ENCODE results near the gene PHC2. TPM values are rescaled to one million over a fixed set of nuclear protein-coding genes. Genes with fewer than 3 reads are reported as not detected.

The PHC2 gene
- total RNA-seq, 1 donor from 2014 or later = 124 TPM

DNA sequence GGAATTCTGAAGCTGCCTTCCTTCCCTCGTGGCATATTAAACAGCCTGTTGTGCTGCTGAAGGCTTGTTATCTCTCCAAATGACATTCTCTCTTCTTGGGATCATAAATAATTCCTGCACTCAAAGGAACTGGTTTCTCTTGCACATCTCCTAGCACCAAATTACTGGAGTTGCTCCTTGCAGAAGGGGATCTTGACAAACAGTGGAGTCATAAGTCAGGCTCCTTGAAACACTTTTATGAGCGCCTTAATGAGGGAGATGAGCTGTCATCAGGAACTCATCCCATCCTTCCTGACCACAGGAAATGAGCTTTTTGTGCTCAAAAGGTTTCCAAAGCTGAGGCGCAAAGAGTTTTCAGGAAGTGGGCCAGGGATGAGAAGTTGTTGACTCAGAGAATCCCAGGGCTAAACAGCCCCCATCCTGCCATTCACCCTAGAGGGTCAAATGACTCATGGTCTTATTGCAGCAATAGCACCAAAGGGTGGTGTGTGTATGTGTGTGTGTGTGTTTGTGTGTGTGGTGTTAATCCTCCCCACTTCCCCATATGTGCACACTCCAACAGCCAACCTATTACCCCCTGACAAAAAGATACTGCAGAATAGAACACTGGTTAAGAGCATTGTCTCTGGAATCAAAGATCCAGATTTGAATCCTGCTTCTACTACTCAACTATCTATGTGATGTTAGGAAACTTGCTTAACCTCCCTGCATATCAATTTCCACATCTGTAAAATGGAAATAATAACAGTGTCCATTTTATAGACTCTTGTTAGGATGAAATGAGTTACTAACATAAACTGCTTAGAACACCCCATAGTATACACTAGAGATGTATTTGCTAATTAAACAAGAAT is 2.8 kb upstream of the PHC2 start:
- intact Hi-C loops (cut with DNase I) = no loop called here
- DNase-seq (no peak), ATAC-seq (peak; percentile 63)
- Histone ChIP-seq H3K27me3 (no peaks in the 10 kb centered on the region), H3K27ac (no peak overlapping the region), H3K4me3 (no peak overlapping the region), H3K36me3 (no peaks in the 10 kb centered on the region), H3K4me1 (peaks cover 16% of the 10 kb centered on the region), H3K9me3 (no peaks in the 10 kb centered on the region)
- TF ChIP-seq, protein P1, sequence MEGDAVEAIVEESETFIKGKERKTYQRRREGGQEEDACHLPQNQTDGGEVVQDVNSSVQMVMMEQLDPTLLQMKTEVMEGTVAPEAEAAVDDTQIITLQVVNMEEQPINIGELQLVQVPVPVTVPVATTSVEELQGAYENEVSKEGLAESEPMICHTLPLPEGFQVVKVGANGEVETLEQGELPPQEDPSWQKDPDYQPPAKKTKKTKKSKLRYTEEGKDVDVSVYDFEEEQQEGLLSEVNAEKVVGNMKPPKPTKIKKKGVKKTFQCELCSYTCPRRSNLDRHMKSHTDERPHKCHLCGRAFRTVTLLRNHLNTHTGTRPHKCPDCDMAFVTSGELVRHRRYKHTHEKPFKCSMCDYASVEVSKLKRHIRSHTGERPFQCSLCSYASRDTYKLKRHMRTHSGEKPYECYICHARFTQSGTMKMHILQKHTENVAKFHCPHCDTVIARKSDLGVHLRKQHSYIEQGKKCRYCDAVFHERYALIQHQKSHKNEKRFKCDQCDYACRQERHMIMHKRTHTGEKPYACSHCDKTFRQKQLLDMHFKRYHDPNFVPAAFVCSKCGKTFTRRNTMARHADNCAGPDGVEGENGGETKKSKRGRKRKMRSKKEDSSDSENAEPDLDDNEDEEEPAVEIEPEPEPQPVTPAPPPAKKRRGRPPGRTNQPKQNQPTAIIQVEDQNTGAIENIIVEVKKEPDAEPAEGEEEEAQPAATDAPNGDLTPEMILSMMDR (IDR thresholded peaks at IDR 0.05) = no peak

DNA sequence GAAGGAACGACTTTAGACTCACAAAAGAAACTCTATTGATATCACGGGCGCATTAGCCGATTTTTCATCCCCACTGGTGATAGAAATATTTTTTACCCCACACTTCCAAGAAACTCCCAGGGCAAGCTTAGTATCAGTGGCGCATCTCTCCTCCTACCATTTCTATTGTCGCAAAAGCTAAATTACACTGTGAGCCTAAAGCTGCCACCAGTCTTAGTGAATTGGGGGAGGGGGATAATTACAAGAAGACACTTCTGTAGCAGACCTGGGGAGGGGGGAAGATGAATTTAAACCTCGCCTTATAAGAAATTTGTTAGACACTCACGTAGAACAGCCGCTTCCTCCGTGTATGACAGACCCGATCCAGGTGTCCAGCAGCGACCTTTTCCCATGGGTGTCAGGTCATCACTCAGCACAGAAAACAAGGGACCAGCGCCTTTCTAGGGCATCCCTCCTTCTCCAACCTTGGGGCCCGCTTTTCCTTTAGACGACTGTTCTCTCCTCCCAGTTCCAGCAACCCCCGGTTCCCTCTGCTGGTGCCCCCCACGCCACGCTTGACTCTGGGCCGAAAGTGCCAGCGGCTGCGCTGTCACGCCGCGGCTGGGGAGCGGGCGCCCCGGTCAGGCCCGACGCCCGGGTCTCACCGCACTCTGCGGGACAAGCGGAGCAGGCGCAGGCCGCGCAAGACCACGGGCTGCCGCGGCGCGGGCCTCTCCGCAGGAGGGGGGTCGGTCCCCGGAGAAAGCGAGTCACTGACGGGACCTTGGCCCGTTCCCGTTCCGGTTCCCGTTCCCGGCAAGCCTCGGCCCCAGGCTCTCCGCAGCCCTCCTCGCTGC is 821 bp downstream of the PHC2 start:
- intact Hi-C loops (cut with DNase I) = no loop called here
- no peak for DNase-seq
- Histone ChIP-seq H3K27ac (peak overlapping the region; percentile 53), H3K36me3 (no peaks in the 10 kb centered on the region), H3K4me3 (peak overlapping the region; percentile 65), H3K9me3 (no peaks in the 10 kb centered on the region), H3K4me1 (peaks cover 16% of the 10 kb centered on the region), H3K27me3 (no peaks in the 10 kb centered on the region)
- TF ChIP-seq, protein P1 (IDR thresholded peaks at IDR 0.05) = no peak
- ATAC-seq = peak; percentile 19

DNA sequence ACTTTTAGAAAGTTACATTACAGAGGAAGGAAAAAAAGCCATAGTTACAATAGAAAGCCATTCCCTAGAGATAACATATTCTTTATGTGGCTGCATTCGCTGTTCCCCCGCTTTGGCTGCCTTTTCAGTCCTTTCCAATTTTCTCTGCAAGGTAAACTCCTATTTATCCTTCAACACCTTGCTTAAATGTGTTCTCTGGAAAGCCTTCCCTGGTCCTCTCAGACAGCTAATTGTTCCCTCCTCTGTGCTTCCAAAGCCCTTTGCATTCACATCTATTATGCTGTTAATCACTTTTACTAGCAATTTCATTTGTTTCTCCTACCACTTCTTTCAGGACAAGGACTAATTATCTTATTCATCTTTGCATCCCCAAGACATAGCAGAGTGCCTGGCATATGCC is 1.6 kb downstream of the PHC2 start:
- no peak overlapping the region for H3K27ac ChIP-seq
- peak overlapping the region; percentile 65 for H3K4me3 ChIP-seq
- TF ChIP-seq, protein P1 (IDR thresholded peaks at IDR 0.05) = no peak
- intact Hi-C loops (cut with DNase I) = no loop called here
- no peaks in the 10 kb centered on the region for H3K36me3 ChIP-seq
- no peaks in the 10 kb centered on the region for H3K9me3 ChIP-seq
- no peak for DNase-seq
- no peak for ATAC-seq
- no peaks in the 10 kb centered on the region for H3K27me3 ChIP-seq
- H3K4me1 ChIP-seq = peaks cover 14% of the 10 kb centered on the region

DNA sequence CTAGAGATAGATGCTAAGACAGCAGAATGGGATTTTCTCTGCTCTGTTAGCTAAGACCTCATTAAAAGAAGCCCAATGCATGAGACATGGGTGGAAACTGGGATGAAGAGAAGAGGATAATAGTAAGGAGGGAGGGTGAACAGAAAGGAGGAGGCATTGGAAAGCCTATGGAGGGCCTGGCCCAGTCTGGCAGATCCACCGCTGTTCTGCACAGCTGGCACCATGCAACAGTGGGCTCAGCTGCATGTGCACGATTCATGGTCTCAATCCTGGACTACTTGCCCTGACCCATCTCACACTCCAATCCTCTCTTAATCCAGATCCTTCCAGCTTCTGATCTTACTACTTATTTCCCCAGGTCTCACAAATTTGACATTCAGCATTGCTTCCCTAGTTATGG is 2.2 kb downstream of the PHC2 start:
- H3K9me3 ChIP-seq = no peaks in the 10 kb centered on the region
- no peak for DNase-seq
- H3K36me3 ChIP-seq = no peaks in the 10 kb centered on the region
- no peak overlapping the region for H3K27ac ChIP-seq
- ATAC-seq = no peak
- H3K27me3 ChIP-seq = no peaks in the 10 kb centered on the region
- intact Hi-C loops (cut with DNase I) = no loop called here
- H3K4me1 ChIP-seq = peaks cover 12% of the 10 kb centered on the region
- TF ChIP-seq, protein P1 (IDR thresholded peaks at IDR 0.05) = no peak
- H3K4me3 ChIP-seq = no peak overlapping the region

DNA sequence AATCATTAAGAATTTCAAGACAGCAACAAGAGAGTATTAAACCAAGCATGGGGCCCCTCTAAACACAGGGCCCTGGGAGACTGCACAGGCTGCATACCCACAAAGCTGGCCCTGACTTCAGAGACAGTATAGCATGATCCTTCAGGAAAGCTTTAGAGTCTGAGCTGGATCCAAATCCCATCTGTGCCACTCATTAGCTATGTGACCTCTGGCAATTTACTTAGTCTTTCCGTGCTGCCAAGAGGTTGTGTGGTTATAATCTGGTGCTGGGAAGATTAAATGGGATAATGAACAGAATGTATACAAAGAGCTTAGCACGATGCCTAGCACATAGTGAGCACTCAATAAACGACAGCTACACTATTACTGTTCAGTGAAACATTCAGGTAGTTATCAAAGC is 4.0 kb downstream of the PHC2 start:
- intact Hi-C loops (cut with DNase I) = no loop called here
- H3K36me3 ChIP-seq = no peaks in the 10 kb centered on the region
- H3K27ac ChIP-seq = no peak overlapping the region
- peaks cover 12% of the 10 kb centered on the region for H3K4me1 ChIP-seq
- H3K9me3 ChIP-seq = no peaks in the 10 kb centered on the region
- no peaks in the 10 kb centered on the region for H3K27me3 ChIP-seq
- TF ChIP-seq, protein P1 (IDR thresholded peaks at IDR 0.05) = no peak
- no peak for ATAC-seq
- no peak for DNase-seq
- H3K4me3 ChIP-seq = no peak overlapping the region

All from upper lobe of right lung (tissue), 1 donor.